Caki2 (cell line): ENCODE data around the gene FIBIN. TPM values are rescaled to one million over a fixed set of nuclear protein-coding genes. Genes with fewer than 3 reads are reported as not detected.
"Not testable (repeated sequence)": the region's sequence is repeated elsewhere in the genome, so short reads cannot be mapped to it uniquely, and the experiment has no call there.

Source experiments
- DNase-seq: peaks from one replicate; pipeline ENCODE4 v3.0.0-alpha.2; 2015; ENCODE audit warnings: low read depth
- in situ Hi-C: cut with HindIII; loops from 2 replicates; pipeline ENCODE4 v1.10.0; 2016; ENCODE audit warnings: low sequenced_read_pairs, low pct_unique_long_range_greater_than_20kb, mixed read lengths
- total RNA-seq: library from RNA; depleted of rRNA; stranded (reverse); fragments of >200 nt; shearing (Covaris generic); gene quantifications from 2 replicates; pipeline ENCODE4 v1.2.3, GENCODE V29; 2014; ENCODE audit warnings: low replicate concordance

FIBIN gene
- total RNA-seq, 1 experiment from 2014 or later = not detected

DNA sequence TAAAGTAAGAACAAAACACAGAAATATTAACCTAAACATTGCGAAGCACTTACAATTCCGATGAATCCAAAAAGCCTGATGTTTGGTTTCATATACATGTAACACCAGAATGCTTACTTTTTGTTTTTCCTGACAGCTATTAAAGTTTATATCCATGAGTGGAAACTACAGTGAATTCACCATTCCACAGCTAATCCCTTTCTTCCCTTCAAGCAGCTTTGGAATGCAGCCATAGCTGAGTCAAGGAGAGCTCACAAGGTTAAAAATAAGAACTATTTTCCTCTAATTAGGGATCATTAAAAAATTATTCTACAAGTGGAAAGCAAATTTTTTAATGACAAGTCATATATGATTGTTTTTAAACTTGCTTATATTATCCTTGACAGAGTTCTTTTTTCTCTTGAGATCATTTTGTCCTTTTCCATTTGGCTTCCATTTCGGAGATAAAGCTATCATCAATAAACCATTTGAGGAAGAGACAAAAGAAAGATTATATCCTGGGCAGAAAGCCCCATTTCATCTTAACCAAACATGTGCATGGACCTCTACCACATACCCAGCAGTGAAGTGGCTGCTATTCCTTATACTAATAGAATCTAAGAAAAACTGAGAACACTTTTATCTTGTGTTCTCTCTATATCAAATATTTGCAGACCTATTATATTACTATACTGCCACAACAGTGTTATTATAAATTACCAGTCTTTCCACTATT lies 19.7 kb upstream of the FIBIN start:
- DNase-seq = no peak

DNA sequence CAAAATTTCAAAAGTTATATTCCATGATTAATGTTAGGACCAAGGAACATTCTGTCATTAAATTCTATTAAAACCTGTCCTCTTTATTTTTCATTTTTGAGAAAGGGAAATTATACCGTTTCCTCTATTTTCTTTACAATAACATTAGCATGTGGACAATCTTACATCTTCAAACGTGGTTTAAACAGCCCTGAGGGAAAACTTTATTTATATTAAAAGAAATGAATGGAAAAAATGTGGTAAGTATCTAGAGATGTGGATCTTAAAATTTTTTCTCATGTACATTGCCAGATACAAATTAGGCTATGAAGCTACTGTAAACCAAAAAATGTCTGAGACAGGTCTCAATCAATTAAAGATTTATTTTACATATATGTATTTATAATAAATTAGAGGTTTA lies 18.9 kb upstream of the FIBIN start:
- in situ Hi-C loops = no loop called here
- no peak for DNase-seq

More for the DNA sequence above, 19.7 kb upstream of the FIBIN start:
- in situ Hi-C loops = no loop called here

DNA sequence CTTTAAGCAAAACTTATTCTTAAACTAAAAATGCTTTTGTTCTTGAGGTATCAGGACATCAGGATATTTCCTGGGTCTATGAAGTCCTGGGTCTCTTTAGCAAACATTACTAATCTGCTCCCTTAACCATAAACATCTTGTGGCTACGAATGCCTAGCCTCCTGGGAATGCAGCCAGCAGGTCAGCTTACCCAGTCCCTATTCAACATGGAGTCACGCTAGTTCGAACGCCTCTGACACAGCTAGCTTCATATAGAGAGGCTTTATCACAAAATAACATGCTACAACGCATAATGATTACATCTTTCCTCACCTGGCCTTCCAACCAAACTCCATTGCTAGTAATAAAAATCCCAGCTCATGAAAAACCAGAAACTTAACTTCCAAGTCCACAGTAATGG lies 17.5 kb upstream of the FIBIN start:
- in situ Hi-C loops = no loop called here
- no peak for DNase-seq

DNA sequence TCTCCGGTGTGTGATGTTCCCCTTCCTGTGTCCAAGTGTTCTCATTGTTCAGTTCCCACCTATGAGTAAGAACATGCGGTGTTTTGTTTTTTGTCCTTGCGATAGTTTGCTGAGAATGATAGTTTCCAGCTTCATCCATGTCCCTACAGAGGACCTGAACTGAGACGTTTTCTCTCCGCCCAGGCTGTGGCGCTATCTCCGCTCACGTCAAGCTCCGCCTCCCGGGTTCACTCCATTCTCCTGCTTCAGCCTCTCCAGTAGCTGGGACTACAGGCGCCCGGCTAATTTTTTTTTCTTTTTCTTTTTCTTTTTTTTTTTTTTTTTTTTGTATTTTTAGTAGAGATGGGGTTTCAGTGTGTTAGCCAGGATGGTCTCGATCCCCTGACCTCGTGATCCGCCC lies 16.7 kb upstream of the FIBIN start:
- DNase-seq, in situ Hi-C loops: not testable (repeated sequence)

DNA sequence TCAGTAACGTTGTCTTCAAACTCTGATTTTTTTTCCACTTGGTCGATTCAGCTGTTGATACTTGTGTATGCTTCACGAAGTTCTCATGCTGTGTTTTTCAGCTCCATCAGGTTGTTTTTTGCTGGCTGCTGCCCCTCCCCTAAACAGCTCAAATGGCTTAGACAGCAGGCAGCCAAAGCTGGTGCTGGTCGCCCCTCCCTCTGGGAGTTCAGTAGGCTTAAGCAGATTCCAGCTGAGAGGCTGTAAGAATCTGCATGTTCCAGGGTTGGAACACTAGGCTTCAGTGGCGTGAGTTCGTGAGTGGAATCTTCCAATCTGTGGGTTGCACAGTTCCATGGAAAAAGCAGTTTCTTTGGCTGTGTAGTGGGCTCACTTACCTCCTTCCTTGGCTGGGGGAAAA lies 10.3 kb upstream of the FIBIN start:
- DNase-seq = no peak
- in situ Hi-C loops = no loop called here

DNA sequence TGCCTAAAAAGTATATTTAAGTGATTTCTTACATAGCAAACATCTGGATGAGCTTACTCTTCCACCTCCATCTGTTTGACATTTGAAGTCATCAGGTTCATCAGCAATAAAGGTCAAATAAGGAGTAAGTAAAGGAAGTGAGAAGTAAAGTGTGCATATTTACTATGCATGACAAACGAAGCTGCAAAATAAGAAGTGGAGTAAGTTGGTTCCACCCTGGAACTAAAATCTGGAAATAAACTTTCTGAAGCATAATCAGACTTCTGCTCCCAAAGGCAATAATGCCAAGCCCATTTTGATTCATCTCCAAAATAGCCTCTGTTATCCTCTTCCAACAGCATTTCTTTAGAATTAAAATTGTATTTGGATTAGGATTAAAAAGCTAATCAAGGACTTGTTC lies 8.4 kb upstream of the FIBIN start:
- DNase-seq = no peak
- in situ Hi-C loops = no loop called here

DNA sequence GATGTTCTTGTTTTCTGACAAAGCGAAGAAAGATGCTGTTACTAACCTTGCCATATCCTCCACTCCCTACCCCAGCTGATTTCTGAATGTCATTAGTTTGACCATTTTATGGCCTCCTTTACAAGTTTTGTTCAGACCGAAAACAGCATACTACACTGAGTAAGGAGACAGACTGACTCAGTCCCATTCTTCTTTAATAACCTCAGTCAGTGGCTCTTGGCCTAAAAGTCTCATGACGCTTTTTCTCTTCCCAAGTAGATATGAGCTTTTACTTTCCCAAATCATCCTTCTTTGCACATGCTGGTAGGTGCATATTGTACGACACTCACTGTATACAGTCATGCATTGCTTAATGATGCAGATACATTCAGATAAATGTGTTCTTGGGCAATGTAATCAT lies 8.0 kb upstream of the FIBIN start:
- DNase-seq = no peak
- in situ Hi-C loops = no loop called here

DNA sequence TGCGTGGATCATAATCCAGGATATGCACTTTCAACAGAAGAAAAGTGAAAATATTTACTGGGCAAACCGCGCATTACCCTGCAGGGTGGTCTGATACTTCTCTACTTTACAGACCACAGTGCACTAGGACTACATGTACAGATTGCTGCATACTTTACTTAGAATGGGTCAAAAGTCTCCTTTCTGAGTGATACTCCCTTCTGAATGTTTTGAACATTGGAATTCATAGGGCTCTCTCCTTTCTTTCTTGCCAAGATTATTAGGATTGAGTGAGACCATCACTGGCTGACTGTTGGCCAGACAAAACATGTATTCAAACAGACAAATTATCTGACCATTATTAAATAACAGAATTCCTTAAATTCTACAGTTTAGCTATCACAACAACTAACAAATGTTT lies 6.6 kb upstream of the FIBIN start:
- in situ Hi-C loops = no loop called here
- DNase-seq = no peak

DNA sequence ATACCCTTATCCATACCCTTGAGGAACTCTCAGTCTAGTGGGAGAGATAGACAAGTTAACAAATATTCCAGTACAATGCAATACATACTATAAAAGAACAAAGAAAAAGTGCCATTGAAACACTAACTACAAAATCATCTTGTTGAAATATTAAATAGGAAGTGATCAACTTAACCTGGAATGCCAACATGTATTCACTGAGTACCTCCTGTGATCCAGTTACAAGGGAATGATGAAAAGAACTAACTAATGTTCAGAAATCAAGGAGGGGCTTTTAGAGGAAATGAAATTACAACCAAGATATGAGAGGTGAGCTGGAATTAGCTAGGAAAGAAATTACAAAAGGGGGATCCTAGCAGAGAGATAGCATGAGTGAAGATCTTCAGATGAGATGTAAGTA lies 6.2 kb upstream of the FIBIN start:
- in situ Hi-C loops = no loop called here

DNA sequence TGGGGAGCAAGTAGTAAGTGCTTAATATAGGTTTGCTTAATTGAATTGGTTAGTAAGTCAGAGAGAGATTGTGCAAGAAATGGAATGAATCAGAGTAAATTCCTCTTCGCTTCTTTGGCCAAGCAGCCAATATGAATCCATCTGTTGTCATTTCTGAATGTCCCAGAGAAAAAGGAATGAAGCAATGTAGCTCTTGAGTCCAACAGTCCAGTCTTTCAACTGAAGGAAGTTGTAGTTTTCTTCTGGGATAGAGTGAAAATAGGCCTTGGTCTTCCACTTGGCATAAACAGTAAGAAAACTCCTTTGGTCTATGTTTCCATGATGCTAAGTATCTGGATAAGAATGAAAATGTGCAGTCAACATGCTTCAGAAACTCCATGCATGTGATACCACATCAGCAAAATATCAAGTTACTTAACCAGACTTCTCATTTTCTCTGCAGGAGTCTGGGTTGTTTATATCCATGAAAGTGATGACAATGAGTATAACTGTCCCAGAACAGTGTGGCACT lies 1.8 kb upstream of the FIBIN start:
- in situ Hi-C loops = no loop called here
- no peak for DNase-seq

More for the DNA sequence above, 6.2 kb upstream of the FIBIN start:
- DNase-seq = no peak

DNA sequence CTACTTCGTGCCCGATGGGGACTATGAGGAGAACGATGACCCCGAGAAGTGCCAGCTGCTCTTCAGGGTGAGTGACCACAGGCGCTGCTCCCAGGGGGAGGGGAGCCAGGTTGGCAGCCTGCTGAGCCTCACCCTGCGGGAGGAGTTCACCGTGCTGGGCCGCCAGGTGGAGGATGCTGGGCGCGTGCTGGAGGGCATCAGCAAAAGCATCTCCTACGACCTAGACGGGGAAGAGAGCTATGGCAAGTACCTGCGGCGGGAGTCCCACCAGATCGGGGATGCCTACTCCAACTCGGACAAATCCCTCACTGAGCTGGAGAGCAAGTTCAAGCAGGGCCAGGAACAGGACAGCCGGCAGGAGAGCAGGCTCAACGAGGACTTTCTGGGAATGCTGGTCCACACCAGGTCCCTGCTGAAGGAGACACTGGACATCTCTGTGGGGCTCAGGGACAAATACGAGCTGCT lies 751 bp downstream of the FIBIN start:
- in situ Hi-C loops = no loop called here
- no peak for DNase-seq

DNA sequence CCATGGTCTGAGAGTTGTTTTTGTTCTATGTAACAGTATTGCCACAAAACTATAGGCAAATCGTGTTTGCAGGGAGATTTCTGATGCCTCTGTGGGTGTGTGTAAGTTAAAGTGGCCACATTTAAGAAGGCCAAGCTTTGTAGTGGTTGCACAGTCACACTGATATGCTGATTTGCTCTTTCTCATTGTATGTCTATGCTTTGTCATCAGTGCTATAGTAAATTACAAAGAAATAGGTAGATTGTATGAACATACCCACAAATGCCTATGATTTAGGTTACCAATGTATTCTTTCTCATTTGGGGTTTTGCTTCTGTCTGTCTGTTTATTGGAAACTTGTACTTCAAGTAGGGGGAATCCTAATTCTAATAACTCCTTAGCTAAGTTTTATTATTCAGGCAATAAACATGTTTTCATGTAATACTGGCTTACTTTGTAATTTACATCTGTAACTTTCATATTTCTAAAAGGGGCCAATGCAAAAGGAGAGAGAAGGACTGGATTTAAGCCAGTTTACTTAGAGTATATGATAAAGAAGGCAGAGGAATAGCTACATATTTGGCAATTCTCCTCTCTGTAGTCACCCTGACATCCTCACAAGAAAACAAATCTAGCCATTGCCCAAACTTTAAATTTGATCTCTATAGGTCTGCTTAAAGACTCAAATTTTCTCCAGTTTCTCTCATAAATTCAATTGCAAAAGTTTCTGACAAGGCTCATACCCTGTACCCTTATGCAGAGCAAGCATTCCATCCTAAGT lies 2.0 kb downstream of the FIBIN start:
- in situ Hi-C loops = no loop called here
- DNase-seq = no peak

DNA sequence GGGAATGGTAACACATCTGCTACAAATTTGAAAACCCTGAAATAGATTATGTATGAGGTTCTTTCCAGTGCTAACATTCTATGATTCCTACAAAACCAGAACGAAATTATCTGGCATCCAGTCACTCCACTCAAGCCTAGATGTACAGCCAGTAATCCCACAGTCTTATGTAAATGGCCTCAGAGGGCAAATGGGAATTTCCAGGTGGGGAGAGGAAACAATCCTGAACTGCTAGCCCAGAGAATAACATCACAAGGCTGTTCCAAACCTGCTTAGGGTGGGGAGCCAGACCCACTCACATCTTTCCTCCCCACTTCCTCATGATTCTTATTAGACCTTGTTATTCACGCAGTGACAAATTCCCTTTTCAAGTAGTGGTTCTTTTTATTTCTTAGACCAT lies 3.5 kb downstream of the FIBIN start:
- in situ Hi-C loops = no loop called here
- DNase-seq = no peak

DNA sequence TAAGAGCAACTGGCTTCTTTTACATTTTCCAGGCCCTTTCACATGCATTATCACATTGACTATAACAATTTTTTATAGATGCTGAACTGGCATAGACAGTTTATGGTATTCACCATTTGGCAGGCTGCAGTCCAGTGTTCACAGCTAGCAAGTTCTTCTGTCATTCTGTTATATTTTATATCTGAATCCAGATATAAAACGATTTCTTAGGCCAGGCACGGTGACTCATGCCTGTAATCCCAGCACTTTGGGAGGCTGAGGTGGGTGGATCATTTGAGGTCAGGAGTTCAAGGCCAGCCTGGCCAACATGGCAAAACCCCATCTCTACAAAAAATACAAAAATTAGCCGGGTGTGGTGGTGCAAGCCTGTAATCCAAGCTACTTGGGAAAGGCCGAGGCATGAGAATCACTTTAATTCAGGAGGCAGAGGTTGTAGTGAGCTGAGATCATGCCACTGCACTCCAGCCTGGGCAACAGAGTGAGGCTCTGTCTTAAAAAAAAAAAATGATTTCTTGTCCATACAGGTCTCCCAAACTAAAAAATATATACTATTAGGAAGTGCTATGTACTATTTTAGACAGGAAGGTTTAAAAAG lies 7.3 kb downstream of the FIBIN start:
- in situ Hi-C loops, DNase-seq: not testable (repeated sequence)

DNA sequence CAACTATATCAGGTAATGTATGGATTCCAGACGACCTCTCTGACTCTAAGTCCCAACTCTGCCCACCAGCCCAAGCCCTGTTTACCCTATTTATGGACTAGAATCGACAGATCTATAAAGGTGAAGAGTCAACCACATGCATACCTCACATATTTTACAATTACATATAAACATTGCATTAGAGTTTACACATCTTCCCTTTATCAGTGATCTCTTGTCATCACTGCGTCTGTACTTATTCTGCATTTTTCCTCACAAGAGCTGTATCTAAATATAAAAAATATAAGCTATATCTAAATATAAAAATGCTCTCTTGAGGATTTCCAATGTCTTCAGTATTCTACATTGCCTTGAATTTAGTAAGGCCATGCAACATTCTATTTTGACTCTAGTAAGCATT lies 8.5 kb downstream of the FIBIN start:
- in situ Hi-C loops = no loop called here

DNA sequence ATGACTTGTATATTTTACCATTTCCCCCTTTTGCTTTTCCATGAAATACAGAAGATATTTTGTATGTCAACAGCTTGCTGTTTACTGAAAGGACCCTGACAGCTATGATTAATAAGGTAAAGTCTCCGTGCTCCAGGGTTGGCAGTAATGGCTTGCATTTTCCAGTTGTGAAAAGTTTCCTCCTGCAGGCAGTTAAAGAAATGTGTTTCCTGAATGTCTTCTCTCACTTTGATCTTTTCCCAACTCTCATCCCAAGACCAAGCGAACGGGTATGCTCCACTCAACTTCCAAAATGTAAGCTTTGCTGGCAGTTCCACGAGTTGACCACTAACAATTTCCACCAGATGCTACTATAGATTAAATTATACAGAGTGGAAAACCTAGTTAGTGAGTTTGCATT lies 8.9 kb downstream of the FIBIN start:
- in situ Hi-C loops = no loop called here
- DNase-seq = no peak

More for the DNA sequence above, 8.5 kb downstream of the FIBIN start:
- DNase-seq = no peak

DNA sequence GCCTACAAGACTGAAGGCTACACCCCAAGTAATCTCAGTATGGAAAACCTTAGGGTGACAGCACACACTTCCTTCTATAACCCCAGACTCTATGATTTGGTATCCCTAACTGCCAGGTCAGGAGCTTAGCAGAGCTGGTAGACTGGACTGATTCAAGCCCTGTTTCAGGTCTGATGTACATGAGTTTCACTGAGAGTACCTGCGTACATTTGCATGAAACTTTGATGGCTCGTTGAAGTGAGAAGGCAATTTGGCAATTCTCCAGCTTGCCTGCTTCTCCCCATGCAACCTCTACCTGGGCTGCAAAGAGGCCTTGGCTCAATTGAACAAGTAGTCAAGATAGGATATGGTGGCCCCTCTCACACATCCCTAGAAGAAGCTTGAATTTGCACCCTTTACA lies 10.2 kb downstream of the FIBIN start:
- no peak for DNase-seq
- in situ Hi-C loops = no loop called here

DNA sequence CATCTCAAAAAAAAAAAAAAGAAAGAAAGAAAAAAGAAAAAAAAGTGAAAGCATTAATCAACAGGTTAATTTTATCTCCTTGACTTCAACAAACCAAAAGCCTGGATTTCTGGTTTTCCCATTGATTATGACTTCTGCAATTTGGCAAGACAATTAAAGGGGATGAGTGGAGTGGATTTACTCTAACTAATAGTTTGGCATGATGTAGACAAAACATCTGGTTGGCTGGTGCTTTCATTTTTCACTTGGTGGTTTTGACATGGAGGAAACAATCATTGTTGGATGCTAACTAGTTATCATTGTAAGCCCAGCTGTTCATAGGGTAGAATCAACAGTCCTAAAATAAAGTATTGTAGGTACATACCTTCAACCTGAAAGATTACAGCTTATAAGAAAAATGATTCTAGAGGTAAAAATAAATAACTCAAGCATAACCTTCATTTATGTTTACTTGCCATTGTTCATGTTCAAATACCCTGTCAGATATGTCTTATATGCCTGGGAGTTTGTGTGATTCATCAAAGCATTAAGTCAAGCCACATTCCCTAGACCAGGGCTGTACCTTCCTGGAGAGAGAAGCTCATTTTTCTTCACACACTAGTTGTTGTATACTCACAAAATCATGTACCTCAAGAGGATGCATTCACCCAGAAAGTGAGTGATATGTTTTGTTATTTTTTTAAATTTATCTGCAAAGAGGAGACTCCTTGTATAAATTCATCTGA lies 15.1 kb downstream of the FIBIN start:
- DNase-seq = no peak
- in situ Hi-C loops = no loop called here
